ENCODE results near the gene ZNF136. TPM values are rescaled to one million over a fixed set of nuclear protein-coding genes. Genes with fewer than 3 reads are reported as not detected.

Gene ZNF136
- total and polyA plus RNA-seq, 2 of the 13 experiments (the other 11 are each of a cell fraction or from before 2014, with no cell fraction given) = 2.5 to 10.2 TPM

- no peak for TF ChIP-seq HNF1A (IDR thresholded peaks at IDR 0.05; ENCODE audit: low read depth)
- TF ChIP-seq HNF1A (CRISPR knock-in tag; IDR thresholded peaks at IDR 0.05; ENCODE audit: borderline replicate concordance) = peak; percentile 72
- TF ChIP-seq TIGD3 (CRISPR knock-in tag; IDR thresholded peaks at IDR 0.05; ENCODE audit: borderline replicate concordance) = peak; percentile 40; the same call in 1 of the 2 replicates
- peak; percentile 20; the same call in 1 of the 2 replicates for TF ChIP-seq ZNF768 (CRISPR knock-in tag; IDR thresholded peaks at IDR 0.05)
- TF ChIP-seq EED (CRISPR knock-in tag; IDR thresholded peaks at IDR 0.05) = no peak
- no peak for TF ChIP-seq ZNF652 (CRISPR knock-in tag; IDR thresholded peaks at IDR 0.05; ENCODE audit: borderline replicate concordance, low read depth)
- TF ChIP-seq ZNF609 (CRISPR knock-in tag; IDR thresholded peaks at IDR 0.05; ENCODE audit: borderline replicate concordance) = no peak; the same call in 1 of the 2 replicates
- TF ChIP-seq KDM5B (CRISPR knock-in tag; IDR thresholded peaks at IDR 0.05; ENCODE audit: borderline replicate concordance) = peak; percentile 65; the same call in 1 of the 2 replicates
- 0 out of 2 replicates have a peak, but pooled peaks have one; percentile 61 for TF ChIP-seq ZNF878 (CRISPR knock-in tag; IDR thresholded peaks at IDR 0.05)
- TF ChIP-seq MED8 (CRISPR knock-in tag; IDR thresholded peaks at IDR 0.05; ENCODE audit: insufficient replicate concordance) = no peak
- TF ChIP-seq TEF (CRISPR knock-in tag; IDR thresholded peaks at IDR 0.05) = no peak
- no peak for TF ChIP-seq FOXO4 (CRISPR knock-in tag; conservative IDR thresholded peaks at IDR 0.05)
- TF ChIP-seq MAZ (IDR thresholded peaks at IDR 0.05; ENCODE audit: borderline replicate concordance, low read depth, low read length) = 0 out of 2 replicates have a peak, but pooled peaks have one; percentile 24
- peak; percentile 65 for TF ChIP-seq MAZ (CRISPR knock-in tag; IDR thresholded peaks at IDR 0.05; ENCODE audit: low read depth)
- 0 out of 2 replicates have a peak, but pooled peaks have one; percentile 39 for TF ChIP-seq CC2D1A (CRISPR knock-in tag; IDR thresholded peaks at IDR 0.05)
These were observed 6.5 kb upstream of the ZNF136 start, which contains the start of gene ZNF625 (continued) for GRCh38 chr19:12156223-12157058.

Data from HepG2 (cell line).